ENCODE results near the gene SEC16A.

The SEC16A gene

DNA sequence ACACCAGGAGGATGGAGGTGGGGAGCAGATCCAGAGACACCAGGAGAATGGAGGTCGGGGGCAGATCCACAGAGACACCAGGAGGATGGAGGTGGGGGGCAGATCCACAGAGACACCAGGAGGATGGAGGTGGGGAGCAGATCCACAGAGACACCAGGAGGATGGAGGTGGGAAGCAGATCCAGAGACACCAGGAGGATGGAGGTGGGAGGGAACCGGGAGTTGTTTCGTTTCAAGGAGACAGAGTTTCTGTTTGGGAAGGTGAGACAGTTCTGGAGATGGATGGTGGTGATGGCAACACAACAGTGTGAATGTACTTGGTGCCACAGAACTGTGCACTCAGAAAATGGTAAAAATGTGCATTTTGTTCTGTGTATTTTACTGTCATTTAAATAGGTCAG, 34.2 kb downstream of the SEC16A start:
- H3K27me3 ChIP-seq (ENCODE audit: insufficient read depth, low read depth): no peaks in the 10 kb centered on the region

DNA sequence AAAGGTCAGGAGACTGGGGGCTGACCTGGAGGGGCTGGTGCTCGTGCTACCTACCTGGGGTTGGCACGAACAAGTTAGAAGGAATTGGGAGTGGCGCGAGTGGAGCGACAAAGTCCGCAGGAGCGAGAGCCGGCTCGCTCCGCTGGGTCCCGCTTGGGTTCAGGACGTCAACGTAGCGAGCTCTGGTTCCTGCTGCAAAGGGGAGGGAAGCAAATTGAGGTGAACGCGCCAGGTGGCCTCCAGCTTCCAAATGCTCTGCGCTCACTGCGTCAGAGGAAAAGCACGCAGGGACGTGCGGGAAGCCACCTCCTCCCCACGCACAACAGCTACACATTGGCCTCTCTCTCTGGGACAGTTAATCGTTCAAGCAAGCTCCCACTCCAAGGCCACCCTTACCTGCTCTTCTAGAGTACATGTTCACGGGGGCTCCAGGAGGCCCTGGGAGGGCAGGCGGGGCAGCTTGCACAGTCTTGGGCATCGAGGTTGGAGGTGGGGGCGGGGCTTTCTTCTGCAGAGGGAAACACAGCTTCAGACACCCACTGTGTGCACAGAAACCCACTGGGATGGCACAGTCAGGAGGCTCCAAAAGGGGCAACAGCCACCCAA, 35.6 kb downstream of the SEC16A start:
- TF ChIP-seq, protein P1, sequence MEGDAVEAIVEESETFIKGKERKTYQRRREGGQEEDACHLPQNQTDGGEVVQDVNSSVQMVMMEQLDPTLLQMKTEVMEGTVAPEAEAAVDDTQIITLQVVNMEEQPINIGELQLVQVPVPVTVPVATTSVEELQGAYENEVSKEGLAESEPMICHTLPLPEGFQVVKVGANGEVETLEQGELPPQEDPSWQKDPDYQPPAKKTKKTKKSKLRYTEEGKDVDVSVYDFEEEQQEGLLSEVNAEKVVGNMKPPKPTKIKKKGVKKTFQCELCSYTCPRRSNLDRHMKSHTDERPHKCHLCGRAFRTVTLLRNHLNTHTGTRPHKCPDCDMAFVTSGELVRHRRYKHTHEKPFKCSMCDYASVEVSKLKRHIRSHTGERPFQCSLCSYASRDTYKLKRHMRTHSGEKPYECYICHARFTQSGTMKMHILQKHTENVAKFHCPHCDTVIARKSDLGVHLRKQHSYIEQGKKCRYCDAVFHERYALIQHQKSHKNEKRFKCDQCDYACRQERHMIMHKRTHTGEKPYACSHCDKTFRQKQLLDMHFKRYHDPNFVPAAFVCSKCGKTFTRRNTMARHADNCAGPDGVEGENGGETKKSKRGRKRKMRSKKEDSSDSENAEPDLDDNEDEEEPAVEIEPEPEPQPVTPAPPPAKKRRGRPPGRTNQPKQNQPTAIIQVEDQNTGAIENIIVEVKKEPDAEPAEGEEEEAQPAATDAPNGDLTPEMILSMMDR (conservative IDR thresholded peaks at IDR 0.05; ENCODE audit: low read depth, low read length): no peak
- H3K4me2 ChIP-seq: no peak overlapping the region
- no peak overlapping the region for H2AFZ ChIP-seq (ENCODE audit: low read depth)
- no peaks in the 10 kb centered on the region for H4K20me1 ChIP-seq (ENCODE audit: insufficient read depth)
- no peaks in the 10 kb centered on the region for H3K27me3 ChIP-seq (ENCODE audit: insufficient read depth, low read depth)
- H3K79me2 ChIP-seq (ENCODE audit: insufficient read depth, low read depth): no peaks in the 10 kb centered on the region
- no peaks in the 10 kb centered on the region for H3K4me1 ChIP-seq (ENCODE audit: low read depth, poor library complexity, severe bottlenecking)
- H3K9ac ChIP-seq: no peak overlapping the region
- peaks cover 3% of the 10 kb centered on the region; the same call in 1 of the 2 replicates for H3K36me3 ChIP-seq (ENCODE audit: insufficient read depth)
- H3K27ac ChIP-seq: no peak overlapping the region
- H3K4me3 ChIP-seq (IDR thresholded peaks at IDR 0.05; ENCODE audit: insufficient read depth, low read depth, low read length): no peak overlapping the region

More for the DNA sequence above, 34.2 kb downstream of the SEC16A start:
- Histone ChIP-seq H3K27ac (no peak overlapping the region), H3K79me2 (ENCODE audit: insufficient read depth, low read depth) (no peaks in the 10 kb centered on the region), H3K9ac (no peak overlapping the region), H4K20me1 (ENCODE audit: insufficient read depth) (no peaks in the 10 kb centered on the region), H3K36me3 (ENCODE audit: insufficient read depth) (peaks cover 3% of the 10 kb centered on the region; the same call in 1 of the 2 replicates), H3K4me1 (ENCODE audit: low read depth, poor library complexity, severe bottlenecking) (no peaks in the 10 kb centered on the region), H2AFZ (ENCODE audit: low read depth) (no peak overlapping the region), H3K4me3 (IDR thresholded peaks at IDR 0.05; ENCODE audit: insufficient read depth, low read depth, low read length) (no peak overlapping the region), H3K4me2 (no peak overlapping the region)
- TF ChIP-seq, protein P1 (conservative IDR thresholded peaks at IDR 0.05; ENCODE audit: low read depth, low read length): no peak

DNA sequence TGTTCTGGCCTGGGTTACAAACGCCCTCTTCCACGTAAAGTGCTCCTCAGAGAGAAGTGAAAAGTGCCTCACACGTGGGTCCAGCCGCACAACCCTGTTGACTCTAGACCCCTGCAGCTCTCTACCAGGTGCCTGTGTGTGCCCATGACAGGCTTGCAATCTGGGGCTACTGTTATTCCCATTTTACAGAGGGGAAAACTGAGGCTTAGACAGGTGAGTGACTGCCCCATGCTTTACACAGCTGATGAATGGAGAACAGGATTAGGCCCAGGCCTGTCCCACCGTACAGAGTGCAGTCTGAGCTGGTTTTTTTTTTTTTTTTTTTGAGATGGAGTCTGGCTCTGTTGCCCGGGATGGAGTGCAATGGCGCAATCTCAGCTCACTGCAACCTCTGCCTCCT, 37.0 kb downstream of the SEC16A start:
- no peaks in the 10 kb centered on the region for H3K4me1 ChIP-seq (ENCODE audit: low read depth, poor library complexity, severe bottlenecking)

DNA sequence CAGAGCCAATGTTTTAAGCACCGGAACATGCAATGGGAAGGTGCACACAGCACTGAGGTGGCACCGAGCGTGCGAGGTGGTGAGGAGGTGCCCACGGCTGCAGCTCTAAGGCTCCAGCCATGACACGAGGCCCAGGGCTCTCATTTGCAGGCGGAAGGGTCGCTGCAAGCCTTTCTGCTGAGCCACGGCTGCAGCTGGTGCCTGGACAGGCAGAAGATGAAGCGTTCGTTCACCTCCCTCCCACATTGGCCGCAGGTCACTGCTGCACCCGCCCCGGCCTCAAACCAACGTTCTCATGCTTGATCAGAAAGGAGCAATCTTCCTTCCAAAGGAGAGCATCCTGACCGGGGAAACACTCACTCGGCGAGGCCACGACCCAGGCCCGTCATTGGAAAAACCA, 38.7 kb downstream of the SEC16A start:
- H3K4me2 ChIP-seq: no peak overlapping the region
- H4K20me1 ChIP-seq (ENCODE audit: insufficient read depth): no peaks in the 10 kb centered on the region
- H3K9ac ChIP-seq: no peak overlapping the region
- no peak overlapping the region for H3K4me3 ChIP-seq (IDR thresholded peaks at IDR 0.05; ENCODE audit: insufficient read depth, low read depth, low read length)
- no peaks in the 10 kb centered on the region for H3K27me3 ChIP-seq (ENCODE audit: insufficient read depth, low read depth)
- peaks cover 3% of the 10 kb centered on the region; the same call in 1 of the 2 replicates for H3K36me3 ChIP-seq (ENCODE audit: insufficient read depth)
- H3K27ac ChIP-seq: no peak overlapping the region
- H3K79me2 ChIP-seq (ENCODE audit: insufficient read depth, low read depth): no peaks in the 10 kb centered on the region
- peaks cover 6% of the 10 kb centered on the region for H3K4me1 ChIP-seq (ENCODE audit: low read depth, poor library complexity, severe bottlenecking)
- TF ChIP-seq, protein P1 (conservative IDR thresholded peaks at IDR 0.05; ENCODE audit: low read depth, low read length): no peak
- no peak overlapping the region for H2AFZ ChIP-seq (ENCODE audit: low read depth)

More for the DNA sequence above, 37.0 kb downstream of the SEC16A start:
- Histone ChIP-seq H2AFZ (ENCODE audit: low read depth) (no peak overlapping the region), H4K20me1 (ENCODE audit: insufficient read depth) (no peaks in the 10 kb centered on the region), H3K4me3 (IDR thresholded peaks at IDR 0.05; ENCODE audit: insufficient read depth, low read depth, low read length) (no peak overlapping the region), H3K4me2 (no peak overlapping the region), H3K27ac (no peak overlapping the region), H3K36me3 (ENCODE audit: insufficient read depth) (peaks cover 3% of the 10 kb centered on the region; the same call in 1 of the 2 replicates), H3K79me2 (ENCODE audit: insufficient read depth, low read depth) (no peaks in the 10 kb centered on the region), H3K9ac (no peak overlapping the region), H3K27me3 (ENCODE audit: insufficient read depth, low read depth) (no peaks in the 10 kb centered on the region)
- TF ChIP-seq, protein P1 (conservative IDR thresholded peaks at IDR 0.05; ENCODE audit: low read depth, low read length): no peak
